ENCODE measurements around the gene RPH3AL. TPM values are rescaled to one million over a fixed set of nuclear protein-coding genes. Genes with fewer than 3 reads are reported as not detected.

Gene RPH3AL
- total and polyA plus RNA-seq, 7 donors = 3.7 to 18.5 (median 9.7) TPM

- no peak overlapping the region for H3K27ac ChIP-seq
- 55 to 72% (median 64%) methylated on average over 15 to 17 of the region's 17 CpGs for WGBS, 3 donors
Observed at GRCh38 chr17:298791-299450, 53.7 kb downstream of the RPH3AL start.

GRCh38 chr17:297758-298157 is 54.8 kb downstream of the RPH3AL start:
- TF ChIP-seq CTCF (IDR thresholded peaks at IDR 0.05) = no peak
- Histone ChIP-seq H3K27ac (no peak overlapping the region), H3K9me3 (no peaks in the 10 kb centered on the region), H3K36me3 (ENCODE audit: insufficient read depth in 1 of 2, low read depth in 1 of 2) (no peaks in the 10 kb centered on the region), H3K4me3 (no peak overlapping the region), H3K4me1 (peaks cover 4% of the 10 kb centered on the region), H3K27me3 (ENCODE audit: insufficient read depth in 3 of 3, low read length in 2 of 3) (no peaks in the 10 kb centered on the region)
- peak in 1 of 2 donors; percentile 44 for DNase-seq
- no peak for ATAC-seq
- 88 to 93% (median 91%) methylated on average over 10 of the region's 10 CpGs for WGBS, 3 donors
- intact Hi-C loops (cut with DNase I) = no loop called here

More at GRCh38 chr17:298791-299450, 53.7 kb downstream of the RPH3AL start:
- H3K4me1 ChIP-seq = peaks cover 4% of the 10 kb centered on the region
- DNase-seq (peak; percentile 71 to 86), ATAC-seq (peak; percentile 33 to 66 (median 42))
- intact Hi-C loops (cut with DNase I) = no loop called here
- H3K9me3 ChIP-seq = no peaks in the 10 kb centered on the region
- no peaks in the 10 kb centered on the region for H3K27me3 ChIP-seq (ENCODE audit: insufficient read depth in 3 of 3, low read length in 2 of 3)
- no peak overlapping the region for H3K4me3 ChIP-seq
- H3K36me3 ChIP-seq (ENCODE audit: insufficient read depth in 1 of 2, low read depth in 1 of 2) = no peaks in the 10 kb centered on the region
- TF ChIP-seq CTCF (IDR thresholded peaks at IDR 0.05) = no peak

- ATAC-seq = no peak
- peak in 1 of 2 donors; percentile 48 for DNase-seq
Observed at GRCh38 chr17:296906-297690, 55.5 kb downstream of the RPH3AL start.

DNA sequence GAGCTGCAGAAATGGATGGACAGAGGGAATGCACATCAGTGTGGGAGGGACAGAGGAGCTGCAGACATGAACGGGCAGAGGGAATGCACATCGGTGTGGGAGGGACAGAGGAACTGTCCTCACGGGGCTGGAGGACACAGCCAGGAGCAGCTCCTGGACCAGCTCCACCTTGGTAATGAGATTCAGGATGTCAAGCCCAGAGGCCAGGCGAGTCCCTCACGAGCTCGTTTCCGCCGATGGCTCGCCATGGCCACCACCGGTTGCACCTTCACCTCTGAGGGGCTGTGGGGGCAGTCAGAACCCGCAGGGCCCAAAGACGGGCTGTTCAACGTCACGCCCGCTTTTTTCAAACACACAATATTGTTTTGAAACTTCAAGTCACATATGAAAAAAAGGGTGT is 56.2 kb downstream of the RPH3AL start:
- intact Hi-C loops (cut with DNase I) = no loop called here
- WGBS, 3 donors = 64 to 79% (median 78%) methylated on average over 15 of the region's 15 CpGs

More at GRCh38 chr17:296906-297690, 55.5 kb downstream of the RPH3AL start:
- intact Hi-C loops (cut with DNase I) = no loop called here
- TF ChIP-seq CTCF (IDR thresholded peaks at IDR 0.05) = no peak
- Histone ChIP-seq H3K4me1 (peaks cover 4% of the 10 kb centered on the region), H3K9me3 (no peaks in the 10 kb centered on the region), H3K4me3 (no peak overlapping the region), H3K27ac (no peak overlapping the region), H3K36me3 (ENCODE audit: insufficient read depth in 1 of 2, low read depth in 1 of 2) (no peaks in the 10 kb centered on the region), H3K27me3 (ENCODE audit: insufficient read depth in 3 of 3, low read length in 2 of 3) (no peaks in the 10 kb centered on the region)
- WGBS, 3 donors = 85 to 90% (median 87%) methylated on average over 23 of the region's 23 CpGs

More for the DNA sequence above, 56.2 kb downstream of the RPH3AL start:
- no peak overlapping the region for H3K27ac ChIP-seq
- no peaks in the 10 kb centered on the region for H3K36me3 ChIP-seq (ENCODE audit: insufficient read depth in 1 of 2, low read depth in 1 of 2)
- H3K4me1 ChIP-seq = peaks cover under 1% of the 10 kb centered on the region
- H3K4me3 ChIP-seq = no peak overlapping the region
- no peaks in the 10 kb centered on the region for H3K9me3 ChIP-seq
- no peak for TF ChIP-seq CTCF (IDR thresholded peaks at IDR 0.05)
- peak in 1 of 2 donors; percentile 42 for DNase-seq
- H3K27me3 ChIP-seq (ENCODE audit: insufficient read depth in 3 of 3, low read length in 2 of 3) = peaks cover 0 to 1% (median 0%) of the 10 kb centered on the region in 3 donors
- no peak for ATAC-seq

Measured in psoas muscle (tissue), 8 donors.